Activated CD8-positive, alpha-beta memory T cell treated with anti-CD3 and anti-CD28 coated beads, Interleukin-2, amount 10 ng/mL, durations not matched to agents 7 days and 5 days (primary cell): ENCODE data around the gene TSSK6. TPM values are rescaled to one million over a fixed set of nuclear protein-coding genes. Genes with fewer than 3 reads are reported as not detected.

Experiments used
- ATAC-seq: fragments of 150-1000 bp; cut with Tn5 transposase; one replicate; pipeline ENCODE4 v1.10.0; 2021; ENCODE audit warnings: moderate library complexity
- CTCF ChIA-PET: fragments of 350-600 bp; sonication (Branson Sonifier 250); formaldehyde crosslinking; loops from one replicate; lab custom pipeline; 2021; ENCODE audit warnings: antibody characterized with exemption; lab: Charles Lee
- DNase-seq: peaks from one replicate; pipeline ENCODE4 v3.0.0-alpha.2; 2020
- H3K27ac Mint-ChIP-seq: one replicate; pipeline ENCODE4 v1.8.0; 2021; ENCODE audit warnings: mild to moderate bottlenecking, mixed read lengths
- H3K27me3 Mint-ChIP-seq: one replicate; pipeline ENCODE4 v1.8.0; 2021; ENCODE audit warnings: mixed read lengths
- H3K36me3 Mint-ChIP-seq: one replicate; pipeline ENCODE4 v1.8.0; 2021; ENCODE audit warnings: mild to moderate bottlenecking, mixed read lengths
- H3K4me1 Mint-ChIP-seq: one replicate; pipeline ENCODE4 v1.8.0; 2021; ENCODE audit warnings: mixed read lengths
- H3K4me3 Mint-ChIP-seq: one replicate; pipeline ENCODE4 v1.8.0; 2021; ENCODE audit warnings: mild to moderate bottlenecking, moderate library complexity, mixed read lengths
- H3K9me3 Mint-ChIP-seq: one replicate; pipeline ENCODE4 v1.8.0; 2022; ENCODE audit warnings: low read depth, mixed read lengths
- total RNA-seq, 2 experiments: library from RNA; stranded (reverse); gene quantifications; one replicate each; pipeline ENCODE4 v1.2.3, GENCODE V29; 2021

Gene TSSK6
- total RNA-seq, 2 experiments from 2014 or later: 4.2 to 6.3 TPM

DNA sequence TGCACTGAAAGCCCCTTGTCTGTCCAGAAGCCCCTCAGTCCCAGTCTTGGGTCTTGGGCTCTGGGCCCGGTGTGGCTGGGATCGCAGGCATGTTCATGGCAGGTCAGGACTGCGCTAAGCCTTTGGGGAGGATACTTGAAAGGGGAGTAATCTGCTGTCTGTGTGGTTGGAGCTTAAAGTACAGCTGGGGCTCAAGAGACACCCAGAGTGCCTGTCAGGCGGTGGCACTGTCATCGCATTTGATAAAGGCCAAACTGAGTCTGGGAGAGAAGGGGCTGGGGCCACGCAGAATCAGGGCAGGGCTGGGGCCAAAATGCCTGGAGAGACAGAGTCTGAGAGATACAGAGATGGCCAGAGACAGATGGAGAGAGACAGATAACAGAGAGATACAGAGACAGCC, 18.5 kb upstream of the TSSK6 start:
- no peak for ATAC-seq

DNA sequence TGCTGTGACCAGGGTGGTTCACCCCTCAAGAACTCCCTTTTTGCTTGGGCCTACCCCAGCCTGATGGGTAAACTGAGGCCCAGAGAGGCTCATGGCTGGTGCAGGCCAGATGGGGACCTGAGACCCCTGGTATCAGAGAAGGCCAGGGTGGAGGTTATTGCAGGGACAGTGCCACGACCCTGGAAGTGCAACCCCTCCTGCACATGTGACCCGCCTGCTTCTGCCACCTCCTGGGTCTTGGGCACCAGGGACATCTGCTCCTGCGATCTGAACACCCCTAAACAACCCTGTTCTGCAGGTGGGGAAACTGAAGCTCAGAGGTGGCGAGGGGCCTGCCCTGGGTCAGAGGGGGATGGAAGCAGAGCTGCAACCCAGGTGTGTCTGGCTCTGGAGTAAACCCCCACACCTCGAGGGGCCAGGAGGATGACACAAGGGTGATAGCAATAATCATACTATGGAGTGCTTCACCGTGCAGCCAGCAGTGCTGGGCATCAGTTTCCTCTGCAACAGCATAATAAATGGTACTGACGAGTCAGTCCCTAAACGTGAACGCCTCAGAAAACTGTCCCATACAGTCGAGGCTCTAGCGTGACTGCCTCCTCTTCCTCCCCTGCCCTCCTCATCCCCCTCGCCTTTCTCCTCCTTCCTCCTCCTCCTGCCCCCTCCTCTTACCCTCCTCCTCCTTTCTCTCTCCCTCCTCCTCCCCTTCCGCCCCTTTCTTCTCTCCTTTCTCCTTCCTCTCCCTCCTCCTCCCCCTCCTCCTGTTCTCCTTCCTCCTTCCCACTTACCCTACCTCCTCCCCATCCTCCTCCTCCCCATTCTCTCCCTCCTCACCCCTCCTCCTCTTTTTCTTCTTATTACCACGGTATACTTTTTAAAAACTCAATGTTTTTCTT, 17.7 kb upstream of the TSSK6 start:
- Mint-ChIP-seq H3K4me1 (peaks cover 13% of the 10 kb centered on the region), H3K27ac (no peak overlapping the region), H3K4me3 (no peak overlapping the region), H3K9me3 (no peaks in the 10 kb centered on the region), H3K27me3 (peaks cover 8% of the 10 kb centered on the region), H3K36me3 (peaks cover 5% of the 10 kb centered on the region)
- no peak for DNase-seq
- ATAC-seq: no peak
- CTCF ChIA-PET: interaction anchor here (0.6 to 8.0 kb wide), 45 partner anchors 8 to 705 kb away, joined by 3 to 119 read pairs (median 6); partner anchors contain the start of genes ATP13A1, GMIP, NDUFA13 and PBX4

More for the DNA sequence above, 18.5 kb upstream of the TSSK6 start:
- peaks cover 5% of the 10 kb centered on the region for H3K36me3 Mint-ChIP-seq
- peaks cover 18% of the 10 kb centered on the region for H3K4me1 Mint-ChIP-seq
- H3K9me3 Mint-ChIP-seq: no peaks in the 10 kb centered on the region
- H3K27me3 Mint-ChIP-seq: peaks cover 13% of the 10 kb centered on the region
- no peak overlapping the region for H3K27ac Mint-ChIP-seq
- CTCF ChIA-PET: interaction anchor here (3.9 to 8.0 kb wide), 2 partner anchors 18 to 116 kb away, joined by 29 to 119 read pairs; no protein-coding TSS in a partner anchor
- no peak for DNase-seq
- no peak overlapping the region for H3K4me3 Mint-ChIP-seq

DNA sequence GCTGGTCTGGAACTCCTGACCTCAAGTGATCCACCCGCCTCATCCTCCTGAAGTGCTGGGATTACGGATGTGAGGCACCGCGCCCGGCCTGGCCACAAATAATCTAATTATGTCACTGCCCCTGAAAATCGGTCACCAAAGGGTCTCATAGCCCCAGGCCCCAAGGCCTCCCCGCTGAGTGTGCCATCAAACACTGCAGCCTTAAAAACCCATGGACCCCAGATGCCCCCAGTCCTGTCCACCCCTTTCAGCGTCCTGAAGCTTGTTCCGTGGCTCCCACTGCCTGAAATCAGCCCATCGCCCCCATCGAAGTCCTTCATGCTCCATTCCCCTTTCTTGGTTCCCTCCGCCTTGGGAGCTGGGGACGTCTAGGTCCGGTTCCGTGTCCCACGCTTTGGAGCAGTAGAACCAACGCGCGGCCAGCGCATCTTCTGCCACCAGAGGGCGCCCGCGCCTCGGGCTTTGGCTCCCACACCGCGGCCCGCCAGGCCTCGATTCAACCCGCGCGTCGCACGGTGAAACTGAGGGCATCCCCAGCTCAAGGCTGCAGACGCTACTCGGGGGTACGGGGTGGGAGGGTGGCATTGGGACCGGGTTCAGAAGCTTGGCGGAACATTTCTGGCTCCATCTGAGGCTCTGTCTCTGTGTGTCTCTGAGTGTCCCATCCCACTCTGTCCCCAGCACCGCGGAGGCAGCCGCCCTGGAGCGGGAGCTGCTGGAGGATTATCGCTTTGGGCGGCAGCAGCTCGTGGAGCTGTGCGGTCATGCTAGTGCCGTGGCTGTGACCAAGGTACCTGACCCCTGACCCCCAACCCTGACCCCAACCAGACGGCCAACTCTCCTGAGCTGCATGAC, 16.8 kb upstream of the TSSK6 start:
- ATAC-seq (peak; percentile 90), DNase-seq (peak; percentile 87)
- Mint-ChIP-seq H3K4me1 (peaks cover 9% of the 10 kb centered on the region), H3K36me3 (peaks cover 5% of the 10 kb centered on the region), H3K9me3 (no peaks in the 10 kb centered on the region), H3K27ac (peak overlapping the region; percentile 54), H3K4me3 (no peak overlapping the region), H3K27me3 (peaks cover 3% of the 10 kb centered on the region)
- CTCF ChIA-PET: interaction anchor here (0.6 to 8.0 kb wide), 48 partner anchors 9 to 706 kb away, joined by 3 to 119 read pairs (median 5); partner anchors contain the start of genes ATP13A1, GMIP, NDUFA13 and PBX4

DNA sequence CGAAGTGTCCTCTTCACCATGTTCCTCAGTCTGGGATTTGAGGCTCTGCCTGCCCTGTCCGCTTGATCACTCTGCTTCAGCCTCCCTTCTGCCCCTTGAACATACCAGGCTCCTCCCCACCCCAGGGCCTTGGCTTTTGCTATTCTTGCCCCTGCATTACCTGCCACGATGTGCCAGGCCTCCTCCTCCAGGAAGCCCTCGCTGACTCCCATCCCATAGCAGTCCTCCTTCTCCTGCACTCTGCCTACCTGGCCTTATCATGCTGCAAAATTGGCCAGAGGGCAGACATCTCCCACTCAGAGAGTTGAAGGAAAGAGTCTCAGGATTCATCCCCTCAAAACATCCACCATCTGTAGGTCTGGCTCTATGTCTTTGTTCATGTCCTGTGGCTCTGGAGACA, 15.5 kb upstream of the TSSK6 start:
- no peak for DNase-seq
- CTCF ChIA-PET: interaction anchor here (0.6 to 8.0 kb wide), 17 partner anchors 9 to 636 kb away, joined by 3 to 119 read pairs (median 8); partner anchors contain the start of genes GMIP, NDUFA13, PBX4 and TSSK6
- H3K4me3 Mint-ChIP-seq: no peak overlapping the region
- H3K27me3 Mint-ChIP-seq: no peaks in the 10 kb centered on the region
- ATAC-seq: no peak
- H3K36me3 Mint-ChIP-seq: peaks cover 3% of the 10 kb centered on the region
- H3K9me3 Mint-ChIP-seq: no peaks in the 10 kb centered on the region
- H3K4me1 Mint-ChIP-seq: peaks cover 9% of the 10 kb centered on the region
- H3K27ac Mint-ChIP-seq: peak overlapping the region; percentile 39

GRCh38 chr19:19530423-19530804, 15.1 kb upstream of the TSSK6 start:
- Mint-ChIP-seq H3K36me3 (peaks cover 3% of the 10 kb centered on the region), H3K9me3 (no peaks in the 10 kb centered on the region), H3K4me3 (no peak overlapping the region), H3K4me1 (peaks cover 9% of the 10 kb centered on the region), H3K27ac (no peak overlapping the region), H3K27me3 (no peaks in the 10 kb centered on the region)
- CTCF ChIA-PET: interaction anchor here (1.6 to 8.0 kb wide), 5 partner anchors 15 to 119 kb away, joined by 5 to 119 read pairs (median 12); partner anchors contain the start of genes GMIP, NDUFA13, PBX4 and TSSK6
- ATAC-seq (no peak), DNase-seq (no peak)

GRCh38 chr19:19529783-19530422, 14.6 kb upstream of the TSSK6 start:
- no peak for DNase-seq
- no peaks in the 10 kb centered on the region for H3K9me3 Mint-ChIP-seq
- no peak for ATAC-seq
- no peak overlapping the region for H3K27ac Mint-ChIP-seq
- H3K36me3 Mint-ChIP-seq: peaks cover 3% of the 10 kb centered on the region
- peaks cover 12% of the 10 kb centered on the region for H3K4me1 Mint-ChIP-seq
- CTCF ChIA-PET: interaction anchor here (1.1 to 8.0 kb wide), 4 partner anchors 14 to 114 kb away, joined by 3 to 119 read pairs (median 8); partner anchors contain the start of genes GMIP, NDUFA13 and TSSK6
- no peak overlapping the region for H3K4me3 Mint-ChIP-seq
- H3K27me3 Mint-ChIP-seq: no peaks in the 10 kb centered on the region

- H3K9me3 Mint-ChIP-seq: no peaks in the 10 kb centered on the region
- peaks cover 3% of the 10 kb centered on the region for H3K36me3 Mint-ChIP-seq
- H3K4me1 Mint-ChIP-seq: peaks cover 16% of the 10 kb centered on the region
- no peak within 1 kb of the TSS for H3K4me3 Mint-ChIP-seq
- H3K27ac Mint-ChIP-seq: no peak within 1 kb of the TSS
- ATAC-seq (no peak), DNase-seq (no peak)
- H3K27me3 Mint-ChIP-seq: no peaks in the 10 kb centered on the region
- CTCF ChIA-PET: interaction anchor here (1.1 to 8.0 kb wide), 4 partner anchors 13 to 115 kb away, joined by 3 to 119 read pairs (median 8); partner anchors contain the start of genes GMIP, NDUFA13 and TSSK6
These were observed 13.6 kb upstream of the TSSK6 start, which contains the start of gene YJEFN3 for GRCh38 chr19:19528721-19529490. Gene YJEFN3, plus strand, starts transcription at chr19:19528911. Its CDS starts 22 bp downstream, at chr19:19528933.

DNA sequence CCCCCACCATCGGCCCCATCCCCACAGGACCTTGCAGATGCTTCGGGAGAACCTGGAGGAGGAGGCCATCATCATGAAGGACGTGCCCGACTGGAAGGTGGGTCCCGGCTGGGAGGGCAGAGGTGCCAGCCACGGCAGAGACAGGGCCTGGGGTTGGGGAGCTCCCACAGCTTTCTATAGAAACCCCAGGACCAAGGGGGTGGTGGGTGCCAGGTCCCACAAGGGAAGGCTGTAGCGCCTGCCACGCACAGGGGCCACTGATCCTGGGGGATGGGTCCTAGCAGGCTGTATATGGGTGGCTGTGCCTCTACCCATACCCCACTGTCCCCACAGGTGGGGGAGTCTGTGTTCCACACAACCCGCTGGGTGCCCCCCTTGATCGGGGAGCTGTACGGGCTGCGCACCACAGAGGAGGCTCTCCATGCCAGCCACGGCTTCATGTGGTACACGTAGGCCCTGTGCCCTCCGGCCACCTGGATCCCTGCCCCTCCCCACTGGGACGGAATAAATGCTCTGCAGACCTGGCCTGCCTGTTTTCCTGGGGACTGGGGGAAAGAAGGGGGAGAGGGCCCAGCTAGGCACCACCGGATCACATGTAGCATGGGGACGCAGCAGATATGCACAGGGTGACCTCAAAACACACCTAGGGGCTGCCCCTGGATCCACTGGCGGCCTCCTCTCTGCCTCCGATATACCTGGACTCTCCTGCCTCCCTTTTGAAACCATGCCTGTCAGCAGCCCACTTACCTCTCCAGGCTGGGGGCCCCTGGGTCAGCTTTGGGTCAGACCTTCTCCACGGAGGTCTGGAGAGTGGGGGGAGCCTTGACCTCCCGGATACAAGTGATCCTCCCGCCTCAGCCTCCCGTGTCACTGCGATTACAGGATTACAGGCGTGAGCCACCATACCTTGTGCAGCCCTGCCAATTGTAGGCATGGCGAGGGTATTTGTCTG, 12.6 kb upstream of the TSSK6 start:
- Mint-ChIP-seq H3K27me3 (no peaks in the 10 kb centered on the region), H3K27ac (no peak overlapping the region), H3K4me1 (peaks cover 17% of the 10 kb centered on the region), H3K36me3 (peaks cover 5% of the 10 kb centered on the region), H3K4me3 (no peak overlapping the region), H3K9me3 (no peaks in the 10 kb centered on the region)
- CTCF ChIA-PET: interaction anchor here (2.5 to 8.0 kb wide), 2 partner anchors 24 to 116 kb away, joined by 12 to 119 read pairs; partner anchors contain the start of gene GMIP
- ATAC-seq (no peak), DNase-seq (no peak)

GRCh38 chr19:19527371-19527656, 12.0 kb upstream of the TSSK6 start:
- no peak overlapping the region for H3K4me3 Mint-ChIP-seq
- DNase-seq (no peak), ATAC-seq (no peak)
- no peak overlapping the region for H3K27ac Mint-ChIP-seq
- peaks cover 19% of the 10 kb centered on the region for H3K4me1 Mint-ChIP-seq
- peaks cover 8% of the 10 kb centered on the region for H3K36me3 Mint-ChIP-seq
- CTCF ChIA-PET: no interaction called here
- no peaks in the 10 kb centered on the region for H3K9me3 Mint-ChIP-seq
- no peaks in the 10 kb centered on the region for H3K27me3 Mint-ChIP-seq

DNA sequence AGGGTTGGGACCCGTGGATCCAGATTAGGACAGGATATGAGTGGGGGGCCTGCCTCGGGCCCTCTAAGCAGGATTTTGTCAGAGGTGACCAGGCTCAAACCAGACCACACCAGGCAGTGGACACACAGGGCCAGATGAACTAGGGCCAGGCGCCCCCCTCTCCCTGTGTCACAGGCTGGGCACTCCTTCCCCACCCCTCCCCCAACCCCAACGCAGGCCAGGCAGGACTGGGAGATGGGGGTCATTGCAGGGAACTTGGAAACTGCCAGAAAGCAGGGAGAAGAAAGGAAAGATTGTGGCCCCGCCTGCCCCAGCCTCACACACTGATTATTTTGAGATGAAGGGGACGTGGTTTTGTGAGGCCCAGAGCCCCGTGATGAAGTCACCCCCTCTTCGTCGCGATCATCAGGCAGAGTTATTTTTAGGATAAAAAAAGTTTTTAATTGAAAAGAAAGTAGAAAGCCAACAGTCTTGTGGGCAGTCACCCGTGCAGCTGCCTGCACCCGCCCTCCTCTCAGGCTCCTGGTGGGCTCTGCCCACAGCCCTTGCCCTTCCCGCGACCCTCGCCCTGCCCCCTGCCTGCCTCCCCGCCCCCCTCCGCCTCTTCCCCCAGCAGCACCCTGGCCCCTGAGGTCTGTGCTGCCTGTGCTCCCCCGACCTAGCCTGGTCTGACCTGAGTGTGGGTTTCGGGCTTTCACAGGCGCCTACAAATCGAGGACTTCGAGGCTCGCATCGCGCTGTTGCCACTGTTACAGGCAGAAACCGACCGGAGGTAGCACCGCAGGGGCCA, 11.4 kb upstream of the TSSK6 start:
- Mint-ChIP-seq H3K27ac (no peak overlapping the region), H3K9me3 (no peaks in the 10 kb centered on the region), H3K4me1 (peaks cover 16% of the 10 kb centered on the region), H3K4me3 (no peak overlapping the region), H3K36me3 (peaks cover 5% of the 10 kb centered on the region), H3K27me3 (no peaks in the 10 kb centered on the region)
- no peak for ATAC-seq
- CTCF ChIA-PET: interaction anchor here (1.2 kb wide), 1 partner anchor 27 kb away, joined by 3 read pairs; no protein-coding TSS in a partner anchor
- DNase-seq: no peak
